Measurements from ENCODE around the gene CXorf58.
"Not testable (repeated sequence)": the region's sequence is repeated elsewhere in the genome, so short reads cannot be mapped to it uniquely, and the experiment has no call there.

The CXorf58 gene

GRCh38 chrX:23952984-23953907, 45.4 kb downstream of the CXorf58 start:
- peak overlapping the region; percentile 50 for H3K4me3 ChIP-seq (ENCODE audit: low read depth, low read length)
- TF ChIP-seq CTCF (IDR thresholded peaks at IDR 0.05; ENCODE audit: insufficient read depth, low read depth, low read length, missing control alignments) = no peak

GRCh38 chrX:23953908-23954269, 46.1 kb downstream of the CXorf58 start:
- TF ChIP-seq CTCF (IDR thresholded peaks at IDR 0.05; ENCODE audit: insufficient read depth, low read depth, low read length, missing control alignments) = peak; percentile 1
- peak; percentile 4 for DNase-seq (ENCODE audit: low read depth)
- H3K4me3 ChIP-seq (ENCODE audit: low read depth, low read length) = peak overlapping the region; percentile 50; the same call in 1 of the 2 replicates

More at GRCh38 chrX:23952984-23953907, 45.4 kb downstream of the CXorf58 start:
- peak; percentile 65 for DNase-seq (ENCODE audit: low read depth)

GRCh38 chrX:23954396-23954795, 46.6 kb downstream of the CXorf58 start:
- H3K4me3 ChIP-seq (ENCODE audit: low read depth, low read length) = no peak overlapping the region
- no peak for DNase-seq (ENCODE audit: low read depth)
- TF ChIP-seq CTCF (IDR thresholded peaks at IDR 0.05; ENCODE audit: insufficient read depth, low read depth, low read length, missing control alignments) = no peak

- no peak overlapping the region for H3K4me3 ChIP-seq (ENCODE audit: low read depth, low read length)
- TF ChIP-seq CTCF (IDR thresholded peaks at IDR 0.05; ENCODE audit: insufficient read depth, low read depth, low read length, missing control alignments) = no peak
- DNase-seq (ENCODE audit: low read depth) = no peak
These were observed 52.0 kb downstream of the CXorf58 start for GRCh38 chrX:23959781-23960180.

GRCh38 chrX:23964191-23964590, 56.4 kb downstream of the CXorf58 start:
- no peak overlapping the region for H3K4me3 ChIP-seq (ENCODE audit: low read depth, low read length)
- no peak for DNase-seq (ENCODE audit: low read depth)
- TF ChIP-seq CTCF (IDR thresholded peaks at IDR 0.05; ENCODE audit: insufficient read depth, low read depth, low read length, missing control alignments) = no peak

- H3K4me3 ChIP-seq (ENCODE audit: low read depth, low read length); DNase-seq (ENCODE audit: low read depth): not testable (repeated sequence)
These were observed 57.8 kb downstream of the CXorf58 start for GRCh38 chrX:23965630-23966029.

- no peak overlapping the region for H3K4me3 ChIP-seq (ENCODE audit: low read depth, low read length)
- no peak for DNase-seq (ENCODE audit: low read depth)
- TF ChIP-seq CTCF (IDR thresholded peaks at IDR 0.05; ENCODE audit: insufficient read depth, low read depth, low read length, missing control alignments) = no peak
These were observed 70.7 kb downstream of the CXorf58 start for GRCh38 chrX:23978491-23978890.
